Trophoblast cell (in vitro differentiated cells and primary cell): Measurements from ENCODE around the gene CCDC184. TPM values are rescaled to one million over a fixed set of nuclear protein-coding genes. Genes with fewer than 3 reads are reported as not detected.

Experiments
- DNase-seq, 2 donors: peaks; one replicate each; pipeline ENCODE4 v3.0.0-alpha.2; 2016
- H2AFZ ChIP-seq: 2 replicates; pipeline ENCODE4 v1.6.1; 2013; ENCODE audit warnings: low read length, moderate library complexity, mild to moderate bottlenecking; ENCODE audit not compliant: insufficient read depth, poor library complexity
- H2AK5ac ChIP-seq: 2 replicates; pipeline ENCODE4 v1.6.1; 2013; ENCODE audit warnings: mild to moderate bottlenecking, low read length
- H2BK120ac ChIP-seq: 2 replicates; pipeline ENCODE4 v1.6.1; 2013; ENCODE audit warnings: low read length, mild to moderate bottlenecking, moderate library complexity; ENCODE audit not compliant: insufficient read depth, poor library complexity
- H2BK12ac ChIP-seq: 2 replicates; pipeline ENCODE4 v1.6.1; 2013; ENCODE audit warnings: mild to moderate bottlenecking, low read length, moderate library complexity
- H2BK5ac ChIP-seq: 2 replicates; pipeline ENCODE4 v1.6.1; 2013; ENCODE audit warnings: low read length, low read depth, moderate library complexity, mild to moderate bottlenecking; ENCODE audit not compliant: poor library complexity
- H3K14ac ChIP-seq: 2 replicates; pipeline ENCODE4 v1.6.1; 2013; ENCODE audit warnings: mild to moderate bottlenecking, low read length
- H3K18ac ChIP-seq: 2 replicates; pipeline ENCODE4 v1.6.1; 2013; ENCODE audit warnings: mild to moderate bottlenecking, low read length
- H3K23ac ChIP-seq: 2 replicates; pipeline ENCODE4 v1.6.1; 2013; ENCODE audit warnings: low read length
- H3K27ac ChIP-seq: 2 replicates; pipeline ENCODE4 v1.5.1; 2013; ENCODE audit warnings: low read depth, mild to moderate bottlenecking, inconsistent platforms, low read length, moderate library complexity
- H3K27me3 ChIP-seq: 2 replicates; pipeline ENCODE4 v1.6.1; 2013; ENCODE audit warnings: inconsistent platforms, mild to moderate bottlenecking, low read length, moderate library complexity; ENCODE audit not compliant: insufficient read depth
- H3K36me3 ChIP-seq, 2 experiments: 1 replicate in 1 of 2; 2 replicates in 1 of 2; pipeline ENCODE4 v1.6.1; 2013; ENCODE audit warnings: low read length in 2 of 2, mild to moderate bottlenecking in 2 of 2, moderate library complexity in 1 of 2; ENCODE audit not compliant: insufficient read depth in 2 of 2, control insufficient read depth in 1 of 2
- H3K4ac ChIP-seq: 2 replicates; pipeline ENCODE4 v1.6.1; 2013; ENCODE audit warnings: low read depth, mild to moderate bottlenecking, low read length, moderate library complexity
- H3K4me1 ChIP-seq, 2 experiments: 1 replicate in 1 of 2; 2 replicates in 1 of 2; pipeline ENCODE4 v1.6.1; 2013; ENCODE audit warnings: low read length in 2 of 2, mild to moderate bottlenecking in 2 of 2, moderate library complexity in 1 of 2; ENCODE audit not compliant: insufficient read depth in 2 of 2, control insufficient read depth in 1 of 2
- H3K4me2 ChIP-seq: 2 replicates; pipeline ENCODE4 v1.6.1; 2013; ENCODE audit warnings: inconsistent platforms, mild to moderate bottlenecking, low read length, moderate library complexity
- H3K4me3 ChIP-seq: 2 replicates; pipeline ENCODE4 v1.5.1; 2013; ENCODE audit warnings: mild to moderate bottlenecking, low read depth, low read length, inconsistent platforms
- H3K79me1 ChIP-seq: one replicate; pipeline ENCODE4 v1.6.1; 2013; ENCODE audit warnings: low read length
- H3K79me2 ChIP-seq: 2 replicates; pipeline ENCODE4 v1.6.1; 2013; ENCODE audit warnings: low read length, mild to moderate bottlenecking; ENCODE audit not compliant: control insufficient read depth, insufficient read depth, poor library complexity
- H3K9ac ChIP-seq: 2 replicates; pipeline ENCODE4 v1.6.1; 2013; ENCODE audit warnings: mild to moderate bottlenecking, low read length
- H3K9me3 ChIP-seq: 2 replicates; pipeline ENCODE4 v1.6.1; 2013; ENCODE audit warnings: low read depth, mild to moderate bottlenecking, control low read depth, inconsistent platforms, low read length; ENCODE audit not compliant: insufficient read depth
- H4K12ac ChIP-seq: 2 replicates; pipeline ENCODE4 v1.6.1; 2013; ENCODE audit warnings: low read depth, mild to moderate bottlenecking, low read length, moderate library complexity
- H4K8ac ChIP-seq: 2 replicates; pipeline ENCODE4 v1.6.1; 2013; ENCODE audit warnings: low read depth, mild to moderate bottlenecking, low read length, moderate library complexity
- H4K91ac ChIP-seq: one replicate; pipeline ENCODE4 v1.6.1; 2013; ENCODE audit warnings: low read depth, mild to moderate bottlenecking, low read length, moderate library complexity
- WGBS: extraction: QIAGEN DNeasy Blood & Tissue Kit; methylation state at CpG from one replicate; pipeline ENCODE4 v1.1.7; 2013; ENCODE audit warnings: missing lambda C conversion rate; ENCODE audit not compliant: insufficient read length, insufficient coverage; ENCODE audit errors: extremely low coverage; 5-methylcytosine and 5-hydroxymethylcytosine counted together
- polyA plus RNA-seq: library from polyadenylated mRNA; stranded (reverse); fragments of 200-250 nt; gene quantifications from 2 replicates; pipeline ENCODE4 v1.2.3, GENCODE V29; 2013

Gene CCDC184
- polyA plus RNA-seq: 0.26 and 0.32 TPM in 2 replicates

DNA sequence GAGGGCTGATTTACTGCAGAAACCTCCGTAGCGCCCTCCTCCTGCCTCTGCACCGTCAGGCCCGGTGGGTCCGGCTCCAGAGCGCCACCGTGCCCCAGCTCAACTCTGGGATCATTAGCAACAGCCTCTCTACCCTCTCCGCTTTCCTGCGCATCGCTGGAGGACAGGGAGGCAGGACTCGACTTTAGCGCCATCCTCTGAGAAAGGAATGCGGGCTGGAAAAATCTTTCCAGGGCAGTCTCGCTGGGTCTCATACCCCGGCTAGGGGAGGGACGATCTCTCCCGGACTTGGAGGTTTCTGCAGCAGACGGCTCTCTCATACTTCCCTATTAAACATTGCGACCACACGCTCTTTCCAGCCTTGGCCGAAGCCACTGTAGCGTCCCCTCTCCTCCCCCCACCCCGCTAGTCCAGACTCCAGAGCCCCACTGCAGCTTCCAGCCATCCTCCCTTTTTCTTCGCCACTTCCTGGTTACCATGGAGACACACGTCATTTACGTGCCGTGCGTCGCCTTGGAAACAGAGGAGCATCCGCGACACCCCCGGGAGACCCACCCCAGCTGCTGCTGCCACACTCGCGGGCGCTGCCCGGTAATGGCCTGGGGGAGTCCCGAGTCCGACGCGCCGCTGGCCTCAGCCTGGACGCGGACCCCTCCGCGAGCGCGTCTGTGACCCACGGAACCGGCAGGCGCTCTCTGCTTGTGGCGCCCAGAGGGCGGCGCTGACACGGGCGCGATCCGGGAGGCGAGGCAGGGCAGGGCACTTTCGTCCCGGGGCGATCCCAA is at the start of gene CCDC184:
Gene CCDC184, plus strand, starts transcription at position 554 of the 785 bp plus-strand sequence. CDS start 479 bp downstream, outside the sequence.
- Histone ChIP-seq H3K79me2 (no peaks in the 10 kb centered on the region), H3K27ac (no peak within 1 kb of the TSS), H2BK12ac (peak within 1 kb of the TSS; percentile 21), H3K23ac (no peak within 1 kb of the TSS), H3K27me3 (peaks cover 31% of the 10 kb centered on the region), H3K14ac (no peak within 1 kb of the TSS), H4K91ac (no peak within 1 kb of the TSS), H3K36me3 (no peaks in the 10 kb centered on the region), H2BK120ac (no peak within 1 kb of the TSS), H3K18ac (no peak within 1 kb of the TSS), H3K4me3 (peak within 1 kb of the TSS; percentile 70), H2AFZ (peak within 1 kb of the TSS; percentile 78), H3K4me1 (peaks cover 4 to 11% of the 10 kb centered on the region in 2 experiments), H3K4ac (no peak within 1 kb of the TSS), H4K12ac (no peak within 1 kb of the TSS), H2AK5ac (no peak within 1 kb of the TSS), H3K4me2 (peak within 1 kb of the TSS; percentile 80), H3K9ac (no peak within 1 kb of the TSS), H3K79me1 (no peaks in the 10 kb centered on the region), H2BK5ac (no peak within 1 kb of the TSS), H4K8ac (peak within 1 kb of the TSS; percentile 43), H3K9me3 (no peaks in the 10 kb centered on the region)
- peak in 1 of 2 donors; percentile 49 for DNase-seq
- WGBS: no CpG with 5 or more reads among the region's 61 CpGs

DNA sequence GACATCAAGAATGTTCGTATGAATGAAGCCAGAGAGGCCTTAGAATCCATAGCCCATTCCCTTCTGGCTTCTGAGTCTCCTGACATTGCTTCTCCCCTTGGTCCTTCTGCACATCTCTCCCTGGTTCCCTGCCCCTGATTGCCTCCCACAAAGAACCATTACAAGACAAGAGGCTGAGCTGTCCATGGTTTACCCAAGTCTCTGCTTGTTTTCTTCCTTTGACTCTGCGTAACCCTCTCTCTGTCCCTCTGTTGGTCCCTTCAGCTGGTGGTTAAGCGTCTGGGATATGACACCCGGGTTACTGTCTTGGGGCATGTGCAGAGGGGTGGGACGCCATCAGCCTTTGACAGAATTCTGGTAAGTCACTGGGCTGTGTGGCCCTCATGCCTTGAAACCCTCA is 48.4 kb upstream of the CCDC184 start:
- no peak overlapping the region for H3K18ac ChIP-seq
- no peak overlapping the region for H3K4me2 ChIP-seq
- H2BK12ac ChIP-seq: no peak overlapping the region
- H3K14ac ChIP-seq: no peak overlapping the region
- no peaks in the 10 kb centered on the region for H3K27me3 ChIP-seq
- no peaks in the 10 kb centered on the region for H3K4me1 ChIP-seq
- H3K9ac ChIP-seq: no peak overlapping the region
- no peak overlapping the region for H2BK5ac ChIP-seq
- H3K79me2 ChIP-seq: no peaks in the 10 kb centered on the region
- H3K79me1 ChIP-seq: no peaks in the 10 kb centered on the region
- no peak overlapping the region for H2AFZ ChIP-seq
- H4K91ac ChIP-seq: no peak overlapping the region
- H2AK5ac ChIP-seq: no peak overlapping the region
- no peak overlapping the region for H3K27ac ChIP-seq
- no peak overlapping the region for H3K4me3 ChIP-seq
- no peak overlapping the region for H4K12ac ChIP-seq
- no peak overlapping the region for H3K4ac ChIP-seq
- no peak for DNase-seq
- no CpG with 5 or more reads among the region's 5 CpGs for WGBS
- peaks cover 24 to 48% of the 10 kb centered on the region in 2 experiments for H3K36me3 ChIP-seq
- H3K23ac ChIP-seq: no peak overlapping the region
- H3K9me3 ChIP-seq: no peaks in the 10 kb centered on the region
- H2BK120ac ChIP-seq: no peak overlapping the region
- H4K8ac ChIP-seq: no peak overlapping the region

DNA sequence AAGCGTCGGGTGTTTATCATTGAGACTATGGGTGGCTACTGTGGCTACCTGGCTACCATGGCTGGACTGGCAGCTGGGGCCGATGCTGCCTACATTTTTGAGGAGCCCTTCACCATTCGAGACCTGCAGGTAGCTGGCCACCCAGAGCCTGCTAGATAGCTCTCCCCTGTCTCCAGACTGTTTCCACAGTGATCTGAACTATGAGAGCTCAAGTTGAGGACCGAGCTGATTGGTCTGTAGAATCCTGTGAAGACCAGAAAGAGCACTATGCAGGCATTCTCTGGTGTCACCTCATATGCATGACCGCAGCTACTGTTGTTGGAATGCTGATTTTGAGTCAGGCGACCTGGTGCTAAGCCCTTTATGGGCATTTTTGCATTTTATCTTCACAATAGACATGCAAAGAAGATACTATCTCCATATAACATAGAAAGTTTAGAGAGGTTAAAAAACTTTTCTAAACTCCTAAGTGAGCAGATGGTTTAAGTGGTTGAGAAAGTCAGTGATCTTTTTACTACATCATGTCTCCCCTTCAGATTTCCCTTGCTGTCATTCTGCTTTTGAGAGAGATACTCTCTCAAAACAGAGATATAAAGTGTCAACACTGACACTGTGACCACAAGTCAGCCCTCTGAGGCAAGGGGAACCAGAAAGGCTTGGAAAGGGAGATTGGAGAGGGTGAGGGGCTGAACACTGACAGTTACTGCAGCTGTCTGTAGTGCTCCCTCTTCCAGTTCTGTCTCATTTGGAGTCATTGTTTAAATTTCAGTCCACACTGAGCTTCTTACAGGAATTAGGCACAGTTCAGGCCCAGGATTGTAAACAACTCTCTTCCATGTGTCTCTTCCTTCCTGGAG is 40.4 kb upstream of the CCDC184 start:
- Histone ChIP-seq H3K79me2 (no peaks in the 10 kb centered on the region), H2BK5ac (no peak overlapping the region), H3K18ac (no peak overlapping the region), H3K79me1 (no peaks in the 10 kb centered on the region), H3K4me3 (no peak overlapping the region), H3K27ac (no peak overlapping the region), H3K4ac (no peak overlapping the region), H3K23ac (no peak overlapping the region), H4K12ac (no peak overlapping the region), H4K8ac (no peak overlapping the region), H3K9me3 (peaks cover 1% of the 10 kb centered on the region), H3K27me3 (no peaks in the 10 kb centered on the region), H2BK120ac (no peak overlapping the region), H2BK12ac (no peak overlapping the region), H3K4me2 (no peak overlapping the region), H3K14ac (no peak overlapping the region), H2AFZ (no peak overlapping the region), H3K9ac (no peak overlapping the region), H2AK5ac (no peak overlapping the region), H3K36me3 (peaks cover 31 to 53% of the 10 kb centered on the region in 2 experiments), H3K4me1 (no peaks in the 10 kb centered on the region), H4K91ac (no peak overlapping the region)
- DNase-seq: no peak
- no CpG with 5 or more reads among the region's 7 CpGs for WGBS

- no peaks in the 10 kb centered on the region for H3K4me1 ChIP-seq
- H3K18ac ChIP-seq: no peak overlapping the region
- H3K4me2 ChIP-seq: no peak overlapping the region
- no peaks in the 10 kb centered on the region for H3K79me2 ChIP-seq
- no peaks in the 10 kb centered on the region for H3K79me1 ChIP-seq
- no peak overlapping the region for H3K23ac ChIP-seq
- H3K27ac ChIP-seq: no peak overlapping the region
- H2AK5ac ChIP-seq: no peak overlapping the region
- no peak overlapping the region for H4K8ac ChIP-seq
- H2BK120ac ChIP-seq: no peak overlapping the region
- no peak overlapping the region for H3K14ac ChIP-seq
- H3K4me3 ChIP-seq: no peak overlapping the region
- H3K9me3 ChIP-seq: peaks cover 1% of the 10 kb centered on the region
- peaks cover 29 to 54% of the 10 kb centered on the region in 2 experiments for H3K36me3 ChIP-seq
- no peak overlapping the region for H4K12ac ChIP-seq
- no peak overlapping the region for H3K4ac ChIP-seq
- no CpG with 5 or more reads among the region's 2 CpGs for WGBS
- H4K91ac ChIP-seq: no peak overlapping the region
- H2BK12ac ChIP-seq: no peak overlapping the region
- no peak overlapping the region for H2AFZ ChIP-seq
- peak in 1 of 2 donors; percentile 11 for DNase-seq
- no peaks in the 10 kb centered on the region for H3K27me3 ChIP-seq
- H2BK5ac ChIP-seq: no peak overlapping the region
- no peak overlapping the region for H3K9ac ChIP-seq
Measured at GRCh38 chr12:48143898-48144297, 39.5 kb upstream of the CCDC184 start.
